Measurements from ENCODE around the gene TBL2. TPM values are rescaled to one million over a fixed set of nuclear protein-coding genes. Genes with fewer than 3 reads are reported as not detected.
A peak's percentile ranks its signal among the peaks of the same experiment; 100 is the strongest.
"Not testable (repeated sequence)": the region's sequence is repeated elsewhere in the genome, so short reads cannot be mapped to it uniquely, and the experiment has no call there.

The TBL2 gene, protein sequence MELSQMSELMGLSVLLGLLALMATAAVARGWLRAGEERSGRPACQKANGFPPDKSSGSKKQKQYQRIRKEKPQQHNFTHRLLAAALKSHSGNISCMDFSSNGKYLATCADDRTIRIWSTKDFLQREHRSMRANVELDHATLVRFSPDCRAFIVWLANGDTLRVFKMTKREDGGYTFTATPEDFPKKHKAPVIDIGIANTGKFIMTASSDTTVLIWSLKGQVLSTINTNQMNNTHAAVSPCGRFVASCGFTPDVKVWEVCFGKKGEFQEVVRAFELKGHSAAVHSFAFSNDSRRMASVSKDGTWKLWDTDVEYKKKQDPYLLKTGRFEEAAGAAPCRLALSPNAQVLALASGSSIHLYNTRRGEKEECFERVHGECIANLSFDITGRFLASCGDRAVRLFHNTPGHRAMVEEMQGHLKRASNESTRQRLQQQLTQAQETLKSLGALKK
- 34.7 and 57.3 TPM in 2 replicates for total RNA-seq (2014; rRNA removed; shearing (Covaris generic))
- 34.4 and 34.6 TPM in 2 replicates for polyA plus RNA-seq (2015; cell fraction: cytosol; rRNA removed)
- 49.9 and 51.7 TPM in 2 replicates for polyA plus RNA-seq (2015; cell fraction: nucleus; rRNA removed)

- peak; percentile 96 for DNase-seq (ENCODE audit: low read depth)
Measured at GRCh38 chr7:73578342-73579128, at the start of gene TBL2. Gene TBL2, minus strand, starts transcription at chr7:73578579. Its CDS starts 30 bp downstream, at chr7:73578549.

DNA sequence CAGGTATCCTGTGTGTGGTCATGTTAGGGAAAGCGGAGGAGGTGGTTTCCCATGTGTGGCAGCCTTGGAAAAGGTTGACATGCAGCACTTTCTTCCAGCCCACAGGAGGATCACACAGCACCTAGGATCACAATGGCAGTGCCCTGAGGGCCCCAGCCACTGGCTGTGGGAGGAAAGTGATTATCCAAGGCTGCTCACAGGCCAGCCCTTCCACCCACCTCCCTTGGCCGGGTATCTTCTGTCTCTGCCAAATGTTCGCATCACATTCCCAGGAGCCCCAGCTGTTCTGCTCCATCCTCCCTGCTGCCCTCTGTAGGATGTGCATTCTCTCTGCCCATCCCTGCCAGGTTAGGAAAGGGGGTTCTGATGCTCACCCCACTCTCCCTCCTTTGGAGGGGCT, 48.4 kb upstream of the TBL2 start:
- no peak for DNase-seq (ENCODE audit: low read depth)

GRCh38 chr7:73625276-73625675, 46.9 kb upstream of the TBL2 start:
- no peak for DNase-seq (ENCODE audit: low read depth)

- DNase-seq (ENCODE audit: low read depth): no peak
Measured at GRCh38 chr7:73624669-73625001, 46.3 kb upstream of the TBL2 start.

DNA sequence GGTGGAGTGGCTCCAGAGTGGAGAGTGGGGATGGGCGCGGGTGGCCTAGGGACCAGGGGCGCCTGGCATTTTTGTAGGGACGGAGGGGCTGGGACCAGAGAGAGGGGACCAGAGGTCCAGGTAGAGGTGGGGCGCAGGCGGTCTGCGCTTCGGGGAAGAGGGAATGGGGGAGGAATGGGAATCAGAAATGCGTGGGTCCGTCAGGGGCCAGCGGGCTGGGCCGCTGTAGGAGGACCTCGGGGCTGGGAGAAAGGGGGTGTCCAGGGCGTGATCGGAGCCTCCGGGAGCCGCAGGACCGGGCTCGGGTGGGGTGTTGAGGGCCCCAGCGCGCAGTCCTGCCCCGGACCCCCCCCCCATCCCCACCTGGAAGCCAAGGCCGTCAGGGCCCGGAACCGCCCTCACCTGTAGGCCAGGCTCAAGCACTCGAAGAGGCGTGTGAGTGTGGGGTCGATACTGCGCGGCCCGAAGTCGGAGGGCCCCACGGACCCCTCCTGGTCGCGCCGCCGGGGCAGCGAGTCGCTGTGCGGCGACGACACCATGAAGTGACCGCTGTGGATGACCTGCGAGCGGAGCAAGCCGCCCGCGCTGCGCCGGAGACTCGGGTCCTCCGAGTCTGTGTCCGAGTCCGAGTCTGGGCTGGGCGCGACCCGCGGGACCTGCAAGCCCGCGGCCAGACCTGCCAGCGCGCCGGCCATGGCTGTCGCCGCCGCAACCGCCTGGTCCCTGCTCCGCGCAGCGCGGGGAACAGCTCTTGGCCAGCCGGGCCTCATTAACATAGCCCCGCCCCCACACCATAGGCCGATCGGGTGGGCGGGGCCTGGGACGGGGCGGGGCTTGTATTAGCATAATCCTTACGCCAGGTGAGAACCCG, 45.7 kb upstream of the TBL2 start, which contains the start of gene MLXIPL:
MLXIPL (minus strand) TSS at position 725 of the 871 bp plus-strand sequence; CDS start at position 695, 30 bp downstream.
- DNase-seq (ENCODE audit: low read depth): no peak

GRCh38 chr7:73622909-73623797, 44.8 kb upstream of the TBL2 start:
- DNase-seq (ENCODE audit: low read depth): no peak

DNA sequence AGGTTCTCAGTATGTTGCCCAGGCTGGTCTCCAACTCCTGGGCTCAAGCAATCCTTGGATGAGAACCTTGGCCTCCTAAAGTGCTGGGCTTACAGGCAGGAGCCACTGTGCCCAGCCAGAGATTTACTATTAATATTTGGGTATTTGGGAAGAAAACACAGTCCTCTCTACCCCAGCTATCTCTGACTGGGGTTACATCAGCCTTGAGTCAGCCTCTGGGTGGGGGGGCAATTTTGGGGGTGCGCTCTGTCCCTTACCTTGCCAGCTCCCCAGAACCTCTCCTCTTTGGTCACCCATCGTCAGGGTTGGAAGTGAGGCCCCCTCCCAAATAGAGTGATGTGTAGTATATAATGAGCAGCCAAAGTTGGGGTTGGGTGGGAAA, 44.1 kb upstream of the TBL2 start:
- DNase-seq (ENCODE audit: low read depth): no peak

DNA sequence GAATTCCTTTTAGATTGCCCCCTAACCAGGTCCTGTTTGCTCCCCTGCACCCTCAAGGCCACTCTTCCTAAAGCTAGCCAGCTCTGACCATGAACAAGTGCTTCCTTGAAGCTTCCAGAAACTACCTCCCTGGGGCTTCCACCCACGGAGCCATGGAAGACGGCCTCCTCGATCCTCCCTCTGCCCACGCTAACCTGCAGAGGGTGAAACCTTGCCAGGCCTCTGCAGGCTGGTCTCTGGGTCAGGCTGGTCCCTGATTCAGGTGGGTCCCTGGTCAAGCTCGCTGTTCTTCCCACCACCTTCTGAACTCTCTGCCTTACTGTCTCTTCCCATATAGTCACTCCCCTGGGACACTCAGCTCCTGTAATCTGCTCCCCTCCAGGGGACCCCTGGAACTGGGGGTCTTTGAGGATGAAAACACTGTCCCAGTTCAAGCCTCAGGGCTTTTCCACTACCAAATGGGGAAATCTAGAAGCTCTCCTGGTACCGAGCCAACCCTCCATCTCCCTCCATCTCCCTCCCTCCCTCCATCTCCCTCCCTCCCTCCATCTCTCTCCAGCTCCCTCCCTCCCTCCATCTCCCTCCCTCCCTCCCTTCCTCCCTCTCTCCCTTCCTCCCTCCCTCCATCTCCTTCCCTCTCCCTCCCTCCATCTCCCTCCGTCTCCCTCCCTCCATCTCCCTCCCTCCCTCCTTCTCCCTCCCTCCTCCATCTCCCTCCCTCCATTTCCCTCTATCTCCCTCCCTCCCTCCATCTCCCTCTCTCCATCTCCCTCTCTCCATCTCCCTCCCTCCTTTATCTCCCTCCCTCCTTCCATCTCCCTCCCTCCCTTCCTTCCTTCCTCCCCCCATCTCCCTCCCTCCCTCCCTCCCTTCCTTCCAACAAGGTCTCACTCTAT, 43.0 kb upstream of the TBL2 start:
- no peak for DNase-seq (ENCODE audit: low read depth)

DNA sequence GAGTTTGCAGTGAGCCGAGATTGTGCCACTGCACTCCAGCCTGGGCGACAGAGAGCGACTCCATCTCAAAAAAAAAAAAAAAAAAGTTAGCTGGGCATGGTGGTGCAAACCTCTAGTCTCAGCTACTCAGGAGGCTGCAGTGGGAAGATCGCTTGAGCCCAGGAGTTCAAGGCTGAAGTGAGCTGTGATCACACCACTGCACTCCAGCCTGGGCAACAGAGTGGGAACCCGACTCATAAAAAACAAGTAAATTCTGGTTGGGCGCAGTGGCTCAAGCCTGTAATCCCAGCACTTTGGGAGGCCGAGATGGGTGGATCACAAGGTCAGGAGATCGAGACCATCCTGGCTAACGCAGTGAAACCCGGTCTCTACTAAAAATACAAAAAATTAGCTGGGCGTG, 41.0 kb upstream of the TBL2 start:
- DNase-seq (ENCODE audit: low read depth): not testable (repeated sequence)

- no peak for DNase-seq (ENCODE audit: low read depth)
Measured at GRCh38 chr7:73618538-73618937, 40.2 kb upstream of the TBL2 start.

DNA sequence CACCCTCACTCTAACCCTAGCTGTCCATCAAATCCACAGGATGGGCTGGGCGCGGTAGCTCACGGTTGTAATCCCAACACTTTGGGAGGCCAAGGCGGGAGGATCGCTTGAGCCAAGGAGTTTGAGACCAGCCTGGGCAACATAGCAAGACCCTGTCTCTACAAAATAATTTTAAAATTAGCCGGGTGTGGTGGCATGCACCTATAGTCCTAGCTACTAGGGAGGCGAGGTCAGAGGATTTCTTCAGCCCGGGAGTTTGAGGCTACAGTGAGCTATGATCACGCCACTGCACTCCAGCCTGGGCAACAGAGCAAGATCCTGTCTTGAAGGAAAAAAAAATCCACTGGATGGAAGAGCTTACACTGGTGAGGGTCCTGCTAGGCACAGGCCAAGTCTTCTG, 39.1 kb upstream of the TBL2 start:
- not testable (repeated sequence) for DNase-seq (ENCODE audit: low read depth)

DNA sequence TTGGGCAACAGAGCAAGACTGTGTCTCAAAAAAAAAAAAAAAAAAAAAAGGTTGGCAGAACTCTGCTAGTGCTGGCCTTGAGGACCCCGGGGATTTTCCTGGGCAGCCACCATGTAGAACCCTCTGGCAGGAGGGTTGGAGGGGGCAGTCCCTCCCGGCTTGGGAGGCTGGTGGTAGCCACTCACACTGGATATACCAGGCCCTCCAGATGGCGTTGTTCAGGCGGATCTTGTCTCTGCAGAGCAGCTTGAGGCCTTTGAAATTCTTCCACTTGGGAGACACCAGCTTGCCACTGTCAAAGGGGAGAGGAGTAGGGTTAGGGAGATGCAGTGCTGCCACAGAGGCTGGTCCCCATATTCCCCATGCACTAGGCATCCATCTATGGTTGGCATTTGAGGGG, 37.5 kb upstream of the TBL2 start:
- no peak for DNase-seq (ENCODE audit: low read depth)

DNA sequence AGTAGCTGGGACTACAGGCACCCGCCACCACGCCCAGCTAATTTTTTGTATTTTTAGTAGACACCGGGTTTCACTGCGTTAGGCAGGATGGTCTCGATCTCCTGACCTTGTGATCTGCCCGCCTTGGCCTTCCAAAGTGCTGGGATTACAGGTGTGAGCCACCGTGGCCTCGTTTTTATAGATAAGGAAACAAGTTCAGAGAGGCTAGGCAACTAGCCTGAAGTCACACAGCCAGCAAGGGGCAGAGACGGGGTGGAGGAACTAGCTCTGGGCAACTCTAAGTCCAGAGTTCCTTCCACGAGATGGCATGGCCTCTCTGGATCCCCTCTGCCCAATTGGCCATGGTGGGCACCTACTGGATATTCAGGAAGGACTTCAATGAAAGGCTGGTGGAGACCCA, 36.6 kb upstream of the TBL2 start:
- DNase-seq (ENCODE audit: low read depth): not testable (repeated sequence)

- peak; percentile 33 for DNase-seq (ENCODE audit: low read depth)
Measured at GRCh38 chr7:73613954-73614735, 35.8 kb upstream of the TBL2 start.

- peak; percentile 72 for DNase-seq (ENCODE audit: low read depth)
Measured at GRCh38 chr7:73612598-73613269, 34.4 kb upstream of the TBL2 start.

- DNase-seq (ENCODE audit: low read depth): no peak
Measured at GRCh38 chr7:73611017-73611555, 32.7 kb upstream of the TBL2 start.

DNA sequence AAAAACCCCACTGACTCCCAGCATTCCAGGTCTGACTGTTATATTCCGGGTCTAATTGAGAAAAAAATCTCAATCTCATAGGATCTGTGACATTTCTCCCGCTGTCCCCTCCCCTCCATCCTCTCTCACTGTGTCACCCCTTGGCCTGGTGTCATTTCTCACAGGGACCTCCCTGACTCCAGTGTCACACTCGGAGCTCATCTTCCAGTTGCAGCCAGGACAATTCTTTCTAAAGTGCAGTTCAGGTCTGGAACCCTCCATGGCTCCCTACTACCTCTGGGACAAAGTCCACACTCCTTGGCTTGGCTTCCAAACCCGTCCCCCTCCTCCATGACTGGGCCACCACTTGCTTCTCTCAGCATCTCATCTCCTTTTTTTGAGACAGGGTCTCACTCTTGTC, 31.7 kb upstream of the TBL2 start:
- no peak for DNase-seq (ENCODE audit: low read depth)

- not testable (repeated sequence) for DNase-seq (ENCODE audit: low read depth)
Measured at GRCh38 chr7:73607692-73607983, 29.3 kb upstream of the TBL2 start.

Data from HT1080 (cell line).